IMR-90 (cell line): ENCODE measurements around the gene F3. TPM values are rescaled to one million over a fixed set of nuclear protein-coding genes. Genes with fewer than 3 reads are reported as not detected.
A peak's percentile ranks its signal among the peaks of the same experiment; 100 is the strongest.

Source experiments
- ATAC-seq: fragments of 200-7000 bp; cut with Tn5 transposase; 2 replicates; pipeline ENCODE4 v1.9.1; 2020; ENCODE audit warnings: low read depth, mild to moderate bottlenecking, moderate library complexity
- BruUV-seq: library from RNA; stranded (reverse); fragments of 400-500 nt; replicated peaks from 2 replicates; lab custom pipeline; 2021; lab: Mats Ljungman, UMichigan
- CTCF ChIA-PET: fragments of 300-600 bp; formaldehyde crosslinking; extraction: SDS; loops from one replicate; lab custom pipeline; 2021; ENCODE audit warnings: antibody characterized with exemption; lab: Yijun Ruan, JAX
- POLR2A ChIA-PET: fragments of 300-600 bp; sonication (Branson Sonifier 250); formaldehyde crosslinking; loops from one replicate; lab custom pipeline; 2022; ENCODE audit warnings: antibody characterized with exemption; ENCODE audit not compliant: unreplicated experiment; lab: Charles Lee
- DNase-seq: peaks from one replicate; pipeline ENCODE4 v3.0.0; 2013
- H2AFZ ChIP-seq: replicated peaks from 2 replicates; pipeline ENCODE3; 2013; ENCODE audit warnings: low read length, mild to moderate bottlenecking; ENCODE audit not compliant: poor library complexity
- H2AK5ac ChIP-seq: 2 replicates; pipeline ENCODE4 v1.6.1; 2013; ENCODE audit warnings: low read depth, low read length, inconsistent platforms
- H2AK9ac ChIP-seq: replicated peaks from 2 replicates; pipeline ENCODE3; 2013; ENCODE audit warnings: mild to moderate bottlenecking, low read depth, low read length, moderate library complexity; ENCODE audit not compliant: poor library complexity
- H2BK120ac ChIP-seq: 2 replicates; pipeline ENCODE4 v1.6.1; 2013; ENCODE audit warnings: low read depth, low read length, inconsistent platforms
- H2BK15ac ChIP-seq: 3 replicates; pipeline ENCODE4 v1.6.1; 2013; ENCODE audit warnings: low read depth, low read length, inconsistent platforms
- H2BK20ac ChIP-seq: 2 replicates; pipeline ENCODE4 v1.6.1; 2013; ENCODE audit warnings: low read depth, mild to moderate bottlenecking, inconsistent platforms, low read length, moderate library complexity
- H2BK5ac ChIP-seq: 2 replicates; pipeline ENCODE4 v1.6.1; 2013; ENCODE audit warnings: mild to moderate bottlenecking, low read depth, low read length, inconsistent platforms; ENCODE audit not compliant: poor library complexity, severe bottlenecking
- H3K14ac ChIP-seq: replicated peaks from 2 replicates; pipeline ENCODE4 v1.6.1; 2013; ENCODE audit warnings: low read depth, low read length, inconsistent platforms
- H3K18ac ChIP-seq: 2 replicates; pipeline ENCODE4 v1.6.1; 2013; ENCODE audit warnings: low read depth, low read length, control low read depth
- H3K23ac ChIP-seq: 2 replicates; pipeline ENCODE4 v1.6.1; 2013; ENCODE audit warnings: low read depth, low read length, inconsistent platforms
- H3K27ac ChIP-seq: 2 replicates; pipeline ENCODE4 v1.5.1; 2013; ENCODE audit warnings: mild to moderate bottlenecking, control low read depth, low read length; ENCODE audit not compliant: insufficient read depth
- H3K27me3 ChIP-seq: 2 replicates; pipeline ENCODE4 v1.6.1; 2013; ENCODE audit warnings: low read length; ENCODE audit not compliant: control insufficient read depth, insufficient read depth
- H3K36me3 ChIP-seq: 2 replicates; pipeline ENCODE4 v1.6.1; 2013; ENCODE audit warnings: low read length, mixed read lengths; ENCODE audit not compliant: control insufficient read depth, insufficient read depth
- H3K4ac ChIP-seq: 2 replicates; pipeline ENCODE4 v1.6.1; 2013; ENCODE audit warnings: low read depth, low read length, inconsistent platforms
- H3K4me1 ChIP-seq: 2 replicates; pipeline ENCODE4 v1.6.1; 2013; ENCODE audit warnings: low read length, mixed read lengths; ENCODE audit not compliant: control insufficient read depth, insufficient read depth
- H3K4me2 ChIP-seq: 2 replicates; pipeline ENCODE4 v1.6.1; 2013; ENCODE audit warnings: low read depth, mild to moderate bottlenecking, control low read depth, low read length, moderate library complexity
- H3K4me3 ChIP-seq: 2 replicates; pipeline ENCODE4 v1.5.1; 2013; ENCODE audit warnings: low read depth, mild to moderate bottlenecking, control low read depth, low read length, moderate library complexity; ENCODE audit not compliant: insufficient read depth
- H3K56ac ChIP-seq: 2 replicates; pipeline ENCODE4 v1.6.1; 2013; ENCODE audit warnings: low read length, inconsistent platforms; ENCODE audit not compliant: insufficient read depth; ENCODE audit errors: extremely low read depth
- H3K79me1 ChIP-seq, 2 experiments: 2 replicates each; pipeline ENCODE4 v1.6.1; 2013; ENCODE audit warnings: low read length in 2 of 2, inconsistent platforms in 1 of 2, low read depth in 1 of 2
- H3K9ac ChIP-seq: 2 replicates; pipeline ENCODE4 v1.6.1; 2013; ENCODE audit warnings: low read depth, low read length, control low read depth
- H3K9me1 ChIP-seq: 2 replicates; pipeline ENCODE4 v1.6.1; 2013; ENCODE audit warnings: low read length, inconsistent platforms; ENCODE audit not compliant: insufficient read depth
- H3K9me3 ChIP-seq: 2 replicates; pipeline ENCODE4 v1.6.1; 2013; ENCODE audit warnings: low read length; ENCODE audit not compliant: control insufficient read depth, insufficient read depth
- H4K20me1 ChIP-seq: 2 replicates; pipeline ENCODE4 v1.6.1; 2013; ENCODE audit warnings: low read length, inconsistent platforms; ENCODE audit not compliant: insufficient read depth
- H4K5ac ChIP-seq: 2 replicates; pipeline ENCODE4 v1.6.1; 2013; ENCODE audit warnings: mild to moderate bottlenecking, low read depth, low read length, control low read depth
- H4K8ac ChIP-seq, 2 experiments: 2 replicates each; pipeline ENCODE4 v1.6.1; 2013; ENCODE audit warnings: low read depth in 2 of 2, low read length in 2 of 2, control low read depth in 1 of 2, inconsistent platforms in 1 of 2
- H4K91ac ChIP-seq: 2 replicates; pipeline ENCODE4 v1.6.1; 2013; ENCODE audit warnings: low read depth, low read length, inconsistent platforms; ENCODE audit not compliant: insufficient read depth
- MAFK ChIP-seq: IDR thresholded peaks from 2 replicates; pipeline ENCODE4 v1.6.1; 2012; ENCODE audit warnings: low read depth, low read length, improper control_type of control experiment
- RFX5 ChIP-seq: IDR thresholded peaks from 2 replicates; pipeline ENCODE4 v1.8.0; 2012; ENCODE audit warnings: low read depth, mild to moderate bottlenecking, low read length, moderate library complexity
- WGBS, 2 experiments: methylation state at CpG; one replicate each; pipeline versions ENCODE4 v1.1.5 to v1.1.7; 2013; ENCODE audit warnings: missing lambda C conversion rate in 2 of 2; ENCODE audit not compliant: insufficient read length in 1 of 2; ENCODE audit errors: extremely low coverage in 2 of 2; 5-methylcytosine and 5-hydroxymethylcytosine counted together
- dilution Hi-C: fragments of 300-500 bp; cut with HindIII; formaldehyde crosslinking; loops from one replicate; pipeline ENCODE4 v1.14.3; 2018; ENCODE audit warnings: low sequenced_read_pairs; ENCODE audit not compliant: unreplicated experiment
- in situ Hi-C: fragments of 300-500 bp; cut with MboI; formaldehyde crosslinking; loops from 3 replicates; pipeline ENCODE4 v1.14.3; 2019; ENCODE audit warnings: low sequenced_read_pairs, inconsistent platforms, mixed read lengths
- intact Hi-C: fragments of 100-400 bp; cut with micrococcal nuclease; formaldehyde crosslinking; loops from 2 replicates; pipeline ENCODE4 v1.10.0; 2022
- polyA plus RNA-seq, 3 experiments: library from polyadenylated mRNA; depleted of rRNA; stranded (reverse); fragments of >200 nt; gene quantifications; 2 replicates each; pipeline ENCODE4 v1.2.3, GENCODE V29; 2012; ENCODE audit warnings: low replicate concordance in 1 of 3
- total RNA-seq: library from RNA; depleted of rRNA; stranded (reverse); fragments of >200 nt; gene quantifications from 2 replicates; pipeline ENCODE4 v1.2.3, GENCODE V29; 2012

The F3 gene
- total and polyA plus RNA-seq, 2 of the 4 experiments (the other 2 are of a cell fraction) = 75.6 to 126 TPM

- TF ChIP-seq RFX5 = no peak; the same call in 1 of the 2 replicates
- TF ChIP-seq MAFK = peak; percentile 83
- POLR2A ChIA-PET = interaction anchor here (0.6 to 0.7 kb wide), 2 partner anchors 60 to 127 kb away, joined by 3 to 4 read pairs; no protein-coding TSS in a partner anchor
These were observed 15.2 kb downstream of the F3 start for GRCh38 chr1:94526152-94526980.

More at GRCh38 chr1:94526152-94526980, 15.2 kb downstream of the F3 start:
- CTCF ChIA-PET = interaction anchor here (0.6 kb wide), 1 partner anchor 91 kb away, joined by 4 read pairs; no protein-coding TSS in a partner anchor
- Histone ChIP-seq H3K79me1 (peaks cover 0 to 5% of the 10 kb centered on the region in 2 experiments; a peak in 2 of 4 replicates), H4K5ac (no peak overlapping the region), H3K14ac (0 out of 2 replicates have a peak overlapping the region, but pooled peaks have one; percentile 2), H2BK20ac (peak overlapping the region; percentile 15; the same call in 1 of the 2 replicates), H2AK9ac (no peak overlapping the region), H2AFZ (no peak overlapping the region), H4K91ac (no peak overlapping the region), H3K4me3 (no peak overlapping the region), H3K9ac (no peak overlapping the region), H2BK5ac (no peak overlapping the region), H2BK15ac (peak overlapping the region; percentile 13; the same call in 1 of the 3 replicates), H4K8ac (peak overlapping the region in 1 of 2 experiments; percentile 16; a peak in 1 of 4 replicates), H3K18ac (no peak overlapping the region), H3K4ac (peak overlapping the region; percentile 47; the same call in 1 of the 2 replicates), H3K23ac (peak overlapping the region; percentile 1; the same call in 1 of the 2 replicates), H3K27me3 (no peaks in the 10 kb centered on the region), H3K4me1 (0 out of 2 replicates have a peak, but pooled peaks cover 1% of the 10 kb centered on the region), H3K9me3 (no peaks in the 10 kb centered on the region), H3K36me3 (peaks cover 16% of the 10 kb centered on the region), H3K9me1 (peaks cover 7% of the 10 kb centered on the region), H2AK5ac (peak overlapping the region; percentile 46), H2BK120ac (peak overlapping the region; percentile 65), H4K20me1 (peaks cover 24% of the 10 kb centered on the region), H3K56ac (no peak overlapping the region; the same call in 1 of the 2 replicates), H3K27ac (peak overlapping the region; percentile 5; the same call in 1 of the 2 replicates), H3K4me2 (no peak overlapping the region)
- in situ Hi-C loops = no loop called here
- ATAC-seq (peak; percentile 12), DNase-seq (peak; percentile 71)
- dilution Hi-C loops = loop anchor here (25.0 kb wide), 1 partner anchor 261 kb away; no protein-coding TSS in a partner anchor
- intact Hi-C loops = loop anchor here (5.0 kb wide), 1 partner anchor 516 kb away; no protein-coding TSS in a partner anchor
- BruUV-seq = no TSS peak
- WGBS, 2 experiments = 36% methylated on average over 3 of the region's 7 CpGs; no CpG with 5 or more reads in 1 of the 2 experiments
